ENCODE results near the gene GCAT. TPM values are rescaled to one million over a fixed set of nuclear protein-coding genes. Genes with fewer than 3 reads are reported as not detected.

Gene GCAT
- total RNA-seq, 1 donor from 2014 or later, result 7.6 TPM

GRCh38 chr22:37801946-37802309 lies 5.8 kb upstream of the GCAT start:
- H3K27ac ChIP-seq, result no peak overlapping the region

GRCh38 chr22:37802310-37803194 lies 5.2 kb upstream of the GCAT start:
- TF ChIP-seq POLR2A (IDR thresholded peaks at IDR 0.05) (no peak), CTCF (IDR thresholded peaks at IDR 0.05) (no peak), POLR2AphosphoS5 (IDR thresholded peaks at IDR 0.05; ENCODE audit: insufficient read depth in 1 of 2, low read depth in 1 of 2) (peak in 1 of 2 donors; percentile 70)
- Histone ChIP-seq H3K4me3 (peak overlapping the region; percentile 51 to 55), H3K27ac (peak overlapping the region; percentile 34), H3K4me1 (peaks cover 52% of the 10 kb centered on the region), H3K36me3 (no peaks in the 10 kb centered on the region), H3K27me3 (no peaks in the 10 kb centered on the region), H3K9me3 (no peaks in the 10 kb centered on the region)
- DNase-seq (ENCODE audit: extremely low spot score in 2 of 2), result peak in 1 of 2 donors; percentile 85
- intact Hi-C loops (cut with DNase I), result no loop called here

More at GRCh38 chr22:37801946-37802309, 5.8 kb upstream of the GCAT start:
- DNase-seq (ENCODE audit: extremely low spot score in 2 of 2), result no peak
- Histone ChIP-seq H3K27me3 (no peaks in the 10 kb centered on the region), H3K36me3 (no peaks in the 10 kb centered on the region), H3K4me3 (peak overlapping the region; percentile 51 to 55), H3K4me1 (peaks cover 45% of the 10 kb centered on the region), H3K9me3 (no peaks in the 10 kb centered on the region)
- intact Hi-C loops (cut with DNase I), result no loop called here
- no peak for TF ChIP-seq POLR2A (IDR thresholded peaks at IDR 0.05)
- no peak for TF ChIP-seq POLR2AphosphoS5 (IDR thresholded peaks at IDR 0.05; ENCODE audit: insufficient read depth in 1 of 2, low read depth in 1 of 2)
- TF ChIP-seq CTCF (IDR thresholded peaks at IDR 0.05), result no peak

- no peak for DNase-seq (ENCODE audit: extremely low spot score in 2 of 2)
- Histone ChIP-seq H3K27ac (no peak overlapping the region), H3K36me3 (no peaks in the 10 kb centered on the region), H3K27me3 (no peaks in the 10 kb centered on the region), H3K4me1 (peaks cover 56% of the 10 kb centered on the region), H3K4me3 (peak overlapping the region; percentile 51 to 55), H3K9me3 (no peaks in the 10 kb centered on the region)
- intact Hi-C loops (cut with DNase I), result no loop called here
- no peak for TF ChIP-seq CTCF (IDR thresholded peaks at IDR 0.05)
- TF ChIP-seq POLR2A (IDR thresholded peaks at IDR 0.05), result no peak
- TF ChIP-seq POLR2AphosphoS5 (IDR thresholded peaks at IDR 0.05; ENCODE audit: insufficient read depth in 1 of 2, low read depth in 1 of 2), result no peak
These were observed 4.5 kb upstream of the GCAT start for GRCh38 chr22:37803195-37803638.

GRCh38 chr22:37803639-37804351 lies 3.9 kb upstream of the GCAT start:
- DNase-seq (ENCODE audit: extremely low spot score in 2 of 2), result peak in 1 of 2 donors; percentile 86
- Histone ChIP-seq H3K27ac (peak overlapping the region; percentile 92), H3K9me3 (no peaks in the 10 kb centered on the region), H3K27me3 (no peaks in the 10 kb centered on the region), H3K36me3 (no peaks in the 10 kb centered on the region), H3K4me1 (peaks cover 62% of the 10 kb centered on the region), H3K4me3 (peak overlapping the region; percentile 54 to 61)
- intact Hi-C loops (cut with DNase I), result no loop called here
- TF ChIP-seq CTCF (IDR thresholded peaks at IDR 0.05) (no peak), POLR2AphosphoS5 (IDR thresholded peaks at IDR 0.05; ENCODE audit: insufficient read depth in 1 of 2, low read depth in 1 of 2) (no peak), POLR2A (IDR thresholded peaks at IDR 0.05) (no peak)

All from vagina (tissue), 2 donors.